Activated T-cell treated with anti-CD3 and anti-CD28 coated beads, Interleukin-2, amount 50 U/mL, for 72 hours (primary cell): Measurements from ENCODE around the gene IFI44. TPM values are rescaled to one million over a fixed set of nuclear protein-coding genes. Genes with fewer than 3 reads are reported as not detected.

Source experiments
- ATAC-seq, 2 donors: fragments of 150-1000 bp; cut with Tn5 transposase; replicated peaks in 1 of 2; 2 replicates each; pipeline ENCODE4 v1.10.0; 2021; ENCODE audit warnings: moderate library complexity in 2 of 2, mild to moderate bottlenecking in 1 of 2
- DNase-seq, 2 donors: peaks; one replicate each; pipeline ENCODE4 v3.0.0; 2021 to 2022; ENCODE audit warnings: mixed read lengths in 1 of 2
- H3K27ac Mint-ChIP-seq: one replicate; pipeline ENCODE4 v1.8.0; 2022; ENCODE audit warnings: mild to moderate bottlenecking, moderate library complexity, mixed read lengths
- H3K27me3 Mint-ChIP-seq: one replicate; pipeline ENCODE4 v1.8.0; 2022; ENCODE audit warnings: low read depth, mixed read lengths
- H3K36me3 Mint-ChIP-seq, 2 donors: one replicate each; pipeline ENCODE4 v1.8.0; 2022; ENCODE audit warnings: mixed read lengths in 2 of 2, mild to moderate bottlenecking in 1 of 2; ENCODE audit not compliant: insufficient read depth in 2 of 2
- H3K4me1 Mint-ChIP-seq: one replicate; pipeline ENCODE4 v1.8.0; 2022; ENCODE audit warnings: low read depth, mixed read lengths
- H3K4me3 Mint-ChIP-seq, 2 donors: one replicate each; pipeline ENCODE4 v1.8.0; 2022; ENCODE audit warnings: mild to moderate bottlenecking in 2 of 2, mixed read lengths in 2 of 2, moderate library complexity in 2 of 2
- H3K9me3 Mint-ChIP-seq, 2 donors: one replicate each; pipeline ENCODE4 v1.8.0; 2022; ENCODE audit warnings: mixed read lengths in 2 of 2
- total RNA-seq, 2 donors: library from RNA; stranded (reverse); gene quantifications; one replicate each; pipeline ENCODE4 v1.2.3, GENCODE V29; 2022

The IFI44 gene
- total RNA-seq, 2 donors from 2014 or later, result 25.9 to 77.5 TPM

DNA sequence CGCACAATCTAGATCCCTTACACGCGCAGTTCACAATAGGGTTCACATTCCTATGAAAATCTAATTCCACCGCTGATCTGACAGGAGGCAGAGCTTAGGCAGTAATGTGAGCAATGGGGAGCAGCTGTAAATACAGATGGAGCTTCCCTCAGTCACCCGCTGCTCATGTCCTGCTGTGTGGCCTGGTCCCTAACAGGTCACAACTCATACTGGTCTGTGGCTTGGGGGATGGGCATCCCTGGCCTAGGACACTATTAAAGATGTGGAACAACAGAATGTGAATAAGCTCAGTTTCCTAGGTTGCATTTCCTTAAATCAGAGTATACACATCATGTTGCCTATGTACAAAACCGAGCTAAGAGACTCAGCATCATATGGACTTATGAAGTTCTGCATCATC lies 16.2 kb downstream of the IFI44 start:
- ATAC-seq, result no peak

DNA sequence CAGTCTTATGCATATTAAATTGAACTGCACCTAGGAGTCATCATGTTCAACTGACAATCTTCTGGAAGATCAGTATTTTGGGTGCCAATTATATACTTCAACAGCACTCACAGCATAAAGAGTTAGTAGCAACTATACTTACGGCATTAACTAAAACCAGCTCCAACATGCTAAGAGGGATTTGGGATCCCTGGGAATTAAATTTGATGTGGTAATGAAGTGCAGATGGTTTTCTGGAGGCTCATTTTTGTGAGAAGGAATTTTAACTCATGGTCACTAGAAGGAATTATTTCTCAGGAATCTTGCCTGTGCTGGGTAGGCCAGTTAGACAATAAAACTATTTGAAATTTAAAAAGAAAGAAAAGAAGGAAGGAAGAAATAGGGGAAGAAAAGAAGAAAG lies 18.3 kb downstream of the IFI44 start:
- H3K36me3 Mint-ChIP-seq, result no peaks in the 10 kb centered on the region
- H3K4me1 Mint-ChIP-seq, result peaks cover 14% of the 10 kb centered on the region
- no peaks in the 10 kb centered on the region for H3K27me3 Mint-ChIP-seq
- H3K9me3 Mint-ChIP-seq, result no peaks in the 10 kb centered on the region
- H3K4me3 Mint-ChIP-seq, result no peak overlapping the region
- H3K27ac Mint-ChIP-seq, result peak overlapping the region; percentile 83
- ATAC-seq, result no peak
- DNase-seq, result no peak

More for the DNA sequence above, 16.2 kb downstream of the IFI44 start:
- H3K36me3 Mint-ChIP-seq, result no peaks in the 10 kb centered on the region
- H3K27me3 Mint-ChIP-seq, result no peaks in the 10 kb centered on the region
- H3K4me1 Mint-ChIP-seq, result peaks cover 6% of the 10 kb centered on the region
- no peak for DNase-seq
- no peak overlapping the region for H3K4me3 Mint-ChIP-seq
- H3K9me3 Mint-ChIP-seq, result no peaks in the 10 kb centered on the region
- no peak overlapping the region for H3K27ac Mint-ChIP-seq

DNA sequence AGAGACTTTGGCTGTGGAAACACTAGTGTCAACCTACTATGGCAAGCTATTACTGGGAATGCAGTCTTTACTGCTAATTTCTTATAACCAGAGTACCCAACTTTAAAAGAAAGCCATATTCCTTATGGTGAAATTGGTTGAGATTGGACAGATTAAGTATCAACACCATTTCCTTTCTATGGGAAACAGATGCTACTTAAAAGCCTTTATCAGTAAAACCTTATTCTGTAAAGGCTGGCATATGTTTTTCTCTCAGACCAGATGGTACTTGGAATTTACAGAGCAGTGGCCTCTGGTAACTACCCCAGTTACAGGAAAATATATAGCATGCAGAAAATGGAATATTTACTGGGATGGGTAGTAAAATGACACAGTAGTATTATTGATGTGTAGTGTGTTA lies 18.8 kb downstream of the IFI44 start:
- ATAC-seq, result no peak
- H3K27me3 Mint-ChIP-seq, result no peaks in the 10 kb centered on the region
- no peak for DNase-seq
- no peaks in the 10 kb centered on the region for H3K36me3 Mint-ChIP-seq
- no peak overlapping the region for H3K27ac Mint-ChIP-seq
- H3K4me3 Mint-ChIP-seq, result no peak overlapping the region
- H3K9me3 Mint-ChIP-seq, result no peaks in the 10 kb centered on the region
- H3K4me1 Mint-ChIP-seq, result peaks cover 14% of the 10 kb centered on the region

DNA sequence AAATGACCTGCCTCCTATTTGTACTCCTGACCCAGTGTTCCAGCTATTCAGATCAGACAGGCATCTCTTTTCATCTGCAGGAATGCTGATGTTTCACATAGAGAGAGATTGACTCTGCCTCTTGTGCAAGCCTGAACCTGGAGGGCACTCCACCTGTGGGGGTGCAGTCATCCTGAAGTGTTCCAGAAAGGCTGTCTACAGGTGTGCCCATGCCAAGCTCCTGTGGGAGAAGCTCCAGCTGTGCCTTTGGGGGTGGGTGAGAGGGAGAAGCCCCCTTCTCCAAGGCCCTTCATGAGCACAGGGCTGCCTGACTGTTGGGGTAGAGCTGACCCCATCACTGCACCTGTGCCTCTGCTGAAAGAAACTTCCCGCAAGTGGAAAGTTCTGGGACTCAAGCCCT lies 22.8 kb downstream of the IFI44 start:
- no peaks in the 10 kb centered on the region for H3K9me3 Mint-ChIP-seq
- ATAC-seq, result no peak
- H3K27ac Mint-ChIP-seq, result no peak overlapping the region
- no peak for DNase-seq
- no peaks in the 10 kb centered on the region for H3K36me3 Mint-ChIP-seq
- no peak overlapping the region for H3K4me3 Mint-ChIP-seq
- H3K4me1 Mint-ChIP-seq, result peaks cover 8% of the 10 kb centered on the region
- H3K27me3 Mint-ChIP-seq, result no peaks in the 10 kb centered on the region

DNA sequence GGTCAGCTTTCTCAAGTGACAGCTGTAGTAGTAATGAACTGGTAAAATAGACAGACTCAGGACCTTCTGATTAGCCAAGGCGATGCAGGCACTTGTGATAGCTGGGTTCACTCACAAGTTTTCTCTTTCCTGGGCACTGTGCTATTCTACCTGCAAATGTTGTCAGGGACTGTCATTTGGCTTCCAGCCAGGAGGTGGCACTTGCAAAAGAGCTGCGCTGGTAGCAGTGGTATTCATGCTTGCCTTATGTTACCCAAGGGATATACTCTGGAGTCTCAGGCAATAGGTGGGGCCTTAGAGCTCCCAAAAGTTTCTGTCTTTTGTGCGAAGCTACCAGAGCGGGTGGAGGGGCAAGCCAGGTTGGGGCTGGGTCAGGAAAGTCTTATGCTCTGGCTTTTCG lies 23.5 kb downstream of the IFI44 start:
- peak; percentile 13 to 26 for DNase-seq

DNA sequence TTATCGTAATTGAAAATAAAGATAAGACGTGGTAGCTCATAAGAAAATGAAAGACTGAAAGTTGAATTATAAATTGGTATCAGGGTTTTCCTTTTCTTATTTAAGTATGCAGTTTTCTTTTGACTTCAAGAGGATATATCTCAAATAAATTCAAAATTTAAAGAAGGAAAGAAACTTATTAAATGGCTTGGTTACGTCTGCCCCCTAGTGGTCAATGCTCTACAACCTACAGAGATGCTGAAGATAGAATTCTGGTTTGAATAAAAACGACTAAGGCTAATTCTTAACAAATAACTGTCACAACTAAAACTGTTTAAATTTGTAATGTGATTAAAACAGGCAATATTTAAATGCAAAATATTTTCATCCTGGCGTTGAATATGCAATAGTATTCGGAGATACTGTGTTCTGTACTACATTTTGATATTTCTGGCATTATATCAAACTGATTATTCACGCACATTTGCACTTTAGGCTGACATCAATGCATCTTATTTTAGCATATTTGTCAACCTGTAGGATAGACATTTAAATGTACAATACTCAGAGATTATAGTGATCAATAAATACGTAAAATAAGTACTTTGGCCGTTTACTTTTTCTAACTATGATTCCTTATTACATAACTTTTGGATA lies 26.8 kb downstream of the IFI44 start:
- Mint-ChIP-seq H3K36me3 (no peaks in the 10 kb centered on the region), H3K4me3 (no peak overlapping the region), H3K9me3 (no peaks in the 10 kb centered on the region), H3K4me1 (peaks cover 15% of the 10 kb centered on the region), H3K27ac (peak overlapping the region; percentile 30), H3K27me3 (no peaks in the 10 kb centered on the region)
- peak; percentile 49 to 64 for DNase-seq
- peak in 1 of 2 donors; percentile 30 for ATAC-seq

More for the DNA sequence above, 23.5 kb downstream of the IFI44 start:
- H3K4me1 Mint-ChIP-seq, result peaks cover 13% of the 10 kb centered on the region
- peak; percentile 53 to 56 for ATAC-seq
- no peaks in the 10 kb centered on the region for H3K27me3 Mint-ChIP-seq
- no peak overlapping the region for H3K4me3 Mint-ChIP-seq
- H3K9me3 Mint-ChIP-seq, result no peaks in the 10 kb centered on the region
- H3K27ac Mint-ChIP-seq, result no peak overlapping the region
- no peaks in the 10 kb centered on the region for H3K36me3 Mint-ChIP-seq

DNA sequence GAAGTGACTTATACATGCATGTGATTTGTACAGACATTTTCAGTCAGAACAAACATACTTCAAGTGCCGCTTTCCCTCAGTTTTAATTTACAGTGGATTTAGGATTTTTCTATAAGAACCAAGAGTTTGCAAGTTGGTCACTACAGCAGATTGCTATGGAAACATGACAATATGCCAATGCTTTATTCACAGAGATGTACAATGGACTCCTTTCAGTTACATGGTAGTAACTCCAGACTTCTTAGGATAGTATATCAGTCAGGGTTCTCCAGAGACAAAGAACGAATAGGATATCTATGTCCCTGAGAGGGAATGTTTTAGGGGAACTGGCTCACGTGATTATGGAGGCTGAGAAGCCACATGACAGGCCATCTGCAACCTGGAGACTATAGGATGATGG lies 27.4 kb downstream of the IFI44 start:
- H3K27ac Mint-ChIP-seq, result no peak overlapping the region
- ATAC-seq (no peak), DNase-seq (no peak)
- no peaks in the 10 kb centered on the region for H3K27me3 Mint-ChIP-seq
- H3K36me3 Mint-ChIP-seq, result no peaks in the 10 kb centered on the region
- H3K4me1 Mint-ChIP-seq, result peaks cover 10% of the 10 kb centered on the region
- no peak overlapping the region for H3K4me3 Mint-ChIP-seq
- no peaks in the 10 kb centered on the region for H3K9me3 Mint-ChIP-seq

DNA sequence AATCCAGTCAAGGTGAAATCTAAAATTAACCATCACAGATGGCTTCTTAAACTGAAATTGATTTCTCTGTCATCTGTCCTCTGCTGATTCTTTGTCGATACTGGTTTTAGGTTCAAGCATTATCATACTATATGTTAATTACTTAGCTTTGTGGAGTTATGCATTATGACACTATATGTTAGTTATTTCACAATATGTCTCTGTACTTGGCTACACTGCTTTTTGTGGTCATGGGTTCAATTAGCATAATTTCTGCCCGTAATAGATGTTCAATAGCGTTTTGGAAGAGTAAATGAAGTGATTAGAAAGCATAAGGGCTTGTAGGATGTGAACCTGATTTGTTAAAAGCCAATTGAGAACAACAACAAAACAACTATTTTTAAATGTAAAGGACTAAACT lies 28.2 kb downstream of the IFI44 start:
- Mint-ChIP-seq H3K4me3 (peak overlapping the region in 1 of 2 donors; percentile 0), H3K9me3 (no peaks in the 10 kb centered on the region), H3K36me3 (no peaks in the 10 kb centered on the region), H3K27me3 (no peaks in the 10 kb centered on the region), H3K27ac (no peak overlapping the region), H3K4me1 (peaks cover 9% of the 10 kb centered on the region)
- DNase-seq, result no peak
- ATAC-seq, result no peak

DNA sequence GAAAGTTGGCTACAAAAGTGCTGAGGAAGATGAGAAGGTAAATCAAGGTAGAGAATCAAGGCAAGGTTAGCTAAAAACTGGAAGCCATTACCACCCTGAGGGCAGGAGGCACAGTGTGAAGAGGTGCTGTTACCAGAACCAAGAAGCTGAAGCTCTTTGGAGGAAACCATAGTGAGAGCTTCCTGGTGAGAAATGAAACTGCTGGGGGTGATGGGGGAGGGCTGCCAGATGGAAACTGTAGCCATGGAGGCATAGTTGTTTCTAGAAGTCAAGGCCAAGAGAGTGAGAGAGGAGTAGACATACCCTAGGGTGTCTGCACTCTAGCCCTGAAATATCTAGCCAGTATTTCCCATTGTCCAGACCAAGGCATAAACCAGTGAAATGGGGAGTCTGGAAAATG lies 28.7 kb downstream of the IFI44 start:
- H3K9me3 Mint-ChIP-seq, result no peaks in the 10 kb centered on the region
- peaks cover 9% of the 10 kb centered on the region for H3K4me1 Mint-ChIP-seq
- H3K27me3 Mint-ChIP-seq, result no peaks in the 10 kb centered on the region
- peak overlapping the region in 1 of 2 donors; percentile 0 for H3K4me3 Mint-ChIP-seq
- DNase-seq (peak in 1 of 2 donors; percentile 19), ATAC-seq (peak; percentile 41 to 63)
- H3K36me3 Mint-ChIP-seq, result no peaks in the 10 kb centered on the region
- H3K27ac Mint-ChIP-seq, result no peak overlapping the region

DNA sequence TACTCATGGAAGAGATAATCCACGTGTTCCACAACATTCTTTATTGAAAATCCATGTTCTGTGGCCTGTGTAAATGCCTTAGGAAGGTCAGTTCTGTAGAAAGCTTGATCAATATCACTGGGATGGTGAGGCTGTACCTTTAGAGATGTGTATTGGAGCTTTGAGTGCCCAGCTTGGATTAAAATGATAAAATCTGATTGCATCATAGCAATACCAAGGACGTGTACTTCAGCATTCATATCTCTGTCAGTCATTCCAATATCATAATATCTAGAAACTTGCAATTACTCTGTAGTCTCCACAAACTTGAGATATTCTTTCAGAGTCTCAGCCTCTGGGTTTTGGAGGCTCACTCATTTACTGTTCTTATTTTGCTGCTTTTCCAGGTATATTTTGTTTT lies 31.6 kb downstream of the IFI44 start:
- Mint-ChIP-seq H3K4me3 (no peak overlapping the region), H3K4me1 (peaks cover 9% of the 10 kb centered on the region), H3K9me3 (no peaks in the 10 kb centered on the region), H3K36me3 (no peaks in the 10 kb centered on the region), H3K27me3 (peaks cover 8% of the 10 kb centered on the region), H3K27ac (no peak overlapping the region)
- no peak for ATAC-seq
- no peak for DNase-seq

DNA sequence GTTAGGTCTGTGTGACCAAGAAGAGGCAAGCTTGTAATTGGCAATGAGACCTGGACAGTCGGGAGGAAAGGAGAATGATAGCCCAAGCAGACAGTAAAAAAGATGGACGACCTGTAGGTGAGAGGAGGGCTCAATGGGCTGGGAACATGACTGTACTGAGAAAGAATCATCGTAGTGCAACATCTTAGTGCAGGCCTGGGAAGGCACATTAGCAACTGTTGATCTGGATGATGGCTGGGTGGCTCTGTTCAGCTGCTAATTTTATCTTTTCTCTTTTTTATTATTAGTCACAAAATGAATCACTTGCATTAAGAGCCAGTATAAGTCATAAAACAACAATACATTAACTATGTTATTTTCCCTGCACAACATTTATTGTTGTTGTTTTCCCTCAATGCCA lies 32.9 kb downstream of the IFI44 start:
- no peak for DNase-seq
- Mint-ChIP-seq H3K27me3 (peaks cover 8% of the 10 kb centered on the region), H3K36me3 (no peaks in the 10 kb centered on the region), H3K4me1 (peaks cover 9% of the 10 kb centered on the region), H3K4me3 (no peak overlapping the region), H3K9me3 (no peaks in the 10 kb centered on the region), H3K27ac (no peak overlapping the region)
- ATAC-seq, result no peak

DNA sequence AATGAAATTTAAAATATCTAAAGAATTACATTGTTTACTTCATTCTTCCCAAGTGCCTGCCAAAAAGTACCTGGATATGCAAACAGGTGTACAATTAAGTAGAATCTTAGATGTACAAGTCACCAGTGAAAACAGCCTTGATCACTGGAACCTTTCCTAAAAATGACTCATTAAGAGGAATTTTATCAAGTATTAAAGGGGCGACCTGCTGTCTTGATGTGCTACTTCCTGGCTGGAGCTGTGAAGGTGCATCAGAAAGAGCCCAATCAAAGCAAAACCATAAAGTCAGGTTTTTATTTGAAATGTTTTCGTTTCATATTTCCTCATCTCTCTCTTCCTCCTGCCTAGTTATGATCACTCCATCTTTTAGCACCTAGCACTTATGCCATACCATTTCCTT lies 33.4 kb downstream of the IFI44 start:
- Mint-ChIP-seq H3K9me3 (no peaks in the 10 kb centered on the region), H3K27ac (no peak overlapping the region), H3K4me1 (peaks cover 5% of the 10 kb centered on the region), H3K27me3 (peaks cover 8% of the 10 kb centered on the region), H3K4me3 (no peak overlapping the region), H3K36me3 (no peaks in the 10 kb centered on the region)
- no peak for DNase-seq
- ATAC-seq, result no peak

DNA sequence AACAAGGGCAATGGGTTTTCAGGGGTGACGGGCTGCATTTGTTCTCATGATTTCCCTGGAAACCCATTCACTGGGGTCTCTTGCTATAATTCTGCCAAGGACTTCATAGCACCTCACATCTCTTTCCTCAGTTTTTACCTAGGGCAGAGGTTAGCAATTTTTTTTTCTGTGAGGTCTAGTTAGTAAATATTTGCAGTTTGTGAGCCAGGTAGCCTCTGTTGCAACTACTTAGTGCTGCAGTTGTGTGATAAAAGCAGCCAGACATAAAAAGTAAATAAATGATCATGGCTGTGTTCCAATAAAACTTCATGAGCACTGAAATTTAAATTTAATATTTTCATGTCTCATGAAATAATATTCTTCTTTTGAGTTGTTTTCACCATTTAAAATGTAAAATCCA lies 37.7 kb downstream of the IFI44 start:
- no peak overlapping the region for H3K27ac Mint-ChIP-seq
- H3K9me3 Mint-ChIP-seq, result no peaks in the 10 kb centered on the region
- no peak for ATAC-seq

DNA sequence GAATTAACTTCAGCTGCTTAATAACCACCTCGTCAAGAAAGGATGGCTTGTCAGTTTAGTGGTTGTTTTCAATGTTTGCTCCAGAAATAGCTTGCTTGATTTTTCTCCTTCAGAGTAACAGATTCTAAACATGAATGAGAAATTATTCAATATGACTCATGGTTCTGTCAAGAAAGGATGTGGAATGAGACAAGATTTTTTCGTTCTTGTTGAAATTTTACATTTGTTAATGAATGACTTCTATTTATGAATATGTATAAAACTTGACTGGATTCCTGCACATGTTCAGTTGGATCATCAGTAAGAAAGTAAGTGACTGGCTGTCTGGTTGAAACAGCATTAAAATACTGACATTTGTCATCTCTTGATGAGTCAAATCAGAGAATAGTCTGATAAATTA lies 38.3 kb downstream of the IFI44 start:
- Mint-ChIP-seq H3K27me3 (peaks cover 22% of the 10 kb centered on the region), H3K9me3 (no peaks in the 10 kb centered on the region), H3K36me3 (no peaks in the 10 kb centered on the region), H3K4me3 (no peak overlapping the region), H3K27ac (no peak overlapping the region), H3K4me1 (no peaks in the 10 kb centered on the region)
- no peak for ATAC-seq
- no peak for DNase-seq

More for the DNA sequence above, 37.7 kb downstream of the IFI44 start:
- H3K27me3 Mint-ChIP-seq, result peaks cover 22% of the 10 kb centered on the region
- no peaks in the 10 kb centered on the region for H3K36me3 Mint-ChIP-seq
- H3K4me3 Mint-ChIP-seq, result no peak overlapping the region
- DNase-seq, result no peak
- no peaks in the 10 kb centered on the region for H3K4me1 Mint-ChIP-seq
